Loucy (cell line): ENCODE results near the gene EML1.

Source experiments
- H2AFZ ChIP-seq: fragments of 200-600 bp; sonication (generic); 2 replicates; pipeline ENCODE4 v1.6.0; 2016; ENCODE audit warnings: antibody characterized with exemption, mild to moderate bottlenecking, low read length, moderate library complexity
- H3F3A ChIP-seq: fragments of 200-600 bp; 2 replicates; pipeline ENCODE4 v1.6.0; 2016; ENCODE audit warnings: antibody characterized with exemption, low read depth, mild to moderate bottlenecking
- H3K27me3 ChIP-seq: fragments of 200-600 bp; sonication (generic); 2 replicates; pipeline ENCODE4 v1.6.1; 2014; ENCODE audit warnings: low read length, mild to moderate bottlenecking; ENCODE audit not compliant: insufficient read depth, poor library complexity, severe bottlenecking
- H3K36me3 ChIP-seq: fragments of 200-600 bp; sonication (generic); 2 replicates; pipeline ENCODE4 v1.6.1; 2016; ENCODE audit warnings: low read length; ENCODE audit not compliant: insufficient read depth
- H3K4me1 ChIP-seq: fragments of 200-600 bp; sonication (generic); 2 replicates; pipeline ENCODE4 v1.5.1; 2014; ENCODE audit warnings: low read length, mild to moderate bottlenecking; ENCODE audit not compliant: insufficient read depth, poor library complexity, severe bottlenecking
- H3K4me2 ChIP-seq: fragments of 200-600 bp; sonication (generic); 2 replicates; pipeline ENCODE4 v1.6.0; 2014; ENCODE audit warnings: antibody characterized with exemption, low read length, low read depth, mild to moderate bottlenecking; ENCODE audit not compliant: poor library complexity, severe bottlenecking
- H3K4me3 ChIP-seq: fragments of 200-600 bp; sonication (generic); 2 replicates; pipeline ENCODE4 v1.5.1; 2014; ENCODE audit warnings: low read length, mild to moderate bottlenecking, mixed read lengths; ENCODE audit not compliant: poor library complexity, severe bottlenecking
- H3K79me2 ChIP-seq: fragments of 200-600 bp; sonication (generic); 2 replicates; pipeline ENCODE4 v1.6.1; 2014; ENCODE audit warnings: low read length; ENCODE audit not compliant: insufficient read depth
- H3K9ac ChIP-seq: fragments of 200-600 bp; sonication (generic); 2 replicates; pipeline ENCODE4 v1.6.0; 2014; ENCODE audit warnings: mild to moderate bottlenecking, low read depth, low read length, moderate library complexity; ENCODE audit not compliant: poor library complexity, severe bottlenecking
- H3K9me2 ChIP-seq: fragments of 200-600 bp; sonication (generic); replicated peaks from 2 replicates; pipeline ENCODE4 v1.6.1; 2016; ENCODE audit warnings: low read depth, low read length, mixed read lengths
- H3K9me3 ChIP-seq: fragments of 200-600 bp; sonication (generic); 2 replicates; pipeline ENCODE4 v1.6.1; 2014; ENCODE audit warnings: mild to moderate bottlenecking, antibody characterized with exemption, low read length, low read depth; ENCODE audit not compliant: insufficient read depth
- H4K20me1 ChIP-seq: fragments of 200-600 bp; sonication (generic); 2 replicates; pipeline ENCODE4 v1.6.0; 2014; ENCODE audit warnings: antibody characterized with exemption, low read length, mild to moderate bottlenecking; ENCODE audit not compliant: insufficient read depth, poor library complexity, severe bottlenecking
- CTCF ChIP-seq: fragments of 200-600 bp; sonication (generic); conservative IDR thresholded peaks from 2 replicates; pipeline ENCODE4 v1.5.1; 2014; ENCODE audit warnings: mild to moderate bottlenecking, antibody characterized with exemption, low read length
- EZH2phosphoT487 ChIP-seq: fragments of 200-600 bp; IDR thresholded peaks from 2 replicates; pipeline ENCODE4 v1.6.1; 2018; ENCODE audit warnings: antibody characterized with exemption, mild to moderate bottlenecking, moderate library complexity, borderline replicate concordance

The EML1 gene

GRCh38 chr14:99793213-99794150 is at the start of gene EML1:
Gene EML1 (plus strand): TSS chr14:99793413. CDS start chr14:99793477, 64 bp downstream.
- TF ChIP-seq EZH2phosphoT487 (no peak), CTCF (no peak)
- no peaks in the 10 kb centered on the region for H3F3A ChIP-seq
- H2AFZ ChIP-seq: no peak within 1 kb of the TSS
- no peaks in the 10 kb centered on the region for H3K79me2 ChIP-seq
- no peaks in the 10 kb centered on the region for H4K20me1 ChIP-seq
- H3K4me2 ChIP-seq: no peak within 1 kb of the TSS
- H3K4me3 ChIP-seq: no peak within 1 kb of the TSS
- H3K4me1 ChIP-seq: no peaks in the 10 kb centered on the region
- H3K27me3 ChIP-seq: peaks cover 6% of the 10 kb centered on the region
- H3K9ac ChIP-seq: no peak within 1 kb of the TSS
- H3K9me3 ChIP-seq: no peaks in the 10 kb centered on the region
- H3K9me2 ChIP-seq: no peaks in the 10 kb centered on the region
- H3K36me3 ChIP-seq: no peaks in the 10 kb centered on the region

DNA sequence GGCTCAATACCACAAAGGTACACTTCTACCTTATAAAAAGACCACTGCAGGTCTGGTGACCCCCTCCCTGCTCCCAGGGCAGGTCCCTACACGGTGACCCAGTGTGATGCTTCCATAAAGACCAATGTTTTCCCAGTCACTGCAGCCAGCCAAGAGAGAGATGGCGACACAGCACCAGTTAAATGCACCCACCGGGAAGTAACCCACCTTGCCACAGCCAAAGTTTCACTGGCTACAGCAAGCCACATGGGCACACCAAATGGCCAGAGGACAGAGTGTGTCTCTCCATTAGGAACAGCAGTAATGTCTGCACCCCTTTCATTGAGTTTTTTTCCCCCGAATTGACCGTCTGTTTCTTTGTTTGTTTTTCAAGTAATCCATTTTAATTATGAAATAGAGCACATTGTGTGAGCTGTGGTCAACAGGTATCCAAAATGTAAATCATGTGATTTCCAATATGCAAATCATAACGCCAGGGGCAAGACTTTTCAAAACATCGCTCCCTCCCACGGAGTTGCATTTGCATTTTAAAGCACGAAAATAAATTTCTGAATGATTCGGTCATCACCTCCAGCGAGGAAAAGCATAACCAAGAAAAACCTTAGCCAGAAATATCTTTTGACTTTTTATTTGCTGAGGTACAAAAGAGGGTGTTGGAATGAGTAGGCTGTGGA is 48.9 kb upstream of the EML1 start:
- no peaks in the 10 kb centered on the region for H3K36me3 ChIP-seq
- no peaks in the 10 kb centered on the region for H3K9me3 ChIP-seq
- TF ChIP-seq EZH2phosphoT487 (no peak), CTCF (no peak)
- no peak overlapping the region for H2AFZ ChIP-seq
- no peaks in the 10 kb centered on the region for H3K27me3 ChIP-seq
- no peaks in the 10 kb centered on the region for H3K4me1 ChIP-seq
- H3F3A ChIP-seq: no peaks in the 10 kb centered on the region
- H3K79me2 ChIP-seq: no peaks in the 10 kb centered on the region
- no peak overlapping the region for H3K9ac ChIP-seq
- no peaks in the 10 kb centered on the region for H4K20me1 ChIP-seq
- no peaks in the 10 kb centered on the region for H3K9me2 ChIP-seq
- H3K4me2 ChIP-seq: no peak overlapping the region
- no peak overlapping the region for H3K4me3 ChIP-seq

DNA sequence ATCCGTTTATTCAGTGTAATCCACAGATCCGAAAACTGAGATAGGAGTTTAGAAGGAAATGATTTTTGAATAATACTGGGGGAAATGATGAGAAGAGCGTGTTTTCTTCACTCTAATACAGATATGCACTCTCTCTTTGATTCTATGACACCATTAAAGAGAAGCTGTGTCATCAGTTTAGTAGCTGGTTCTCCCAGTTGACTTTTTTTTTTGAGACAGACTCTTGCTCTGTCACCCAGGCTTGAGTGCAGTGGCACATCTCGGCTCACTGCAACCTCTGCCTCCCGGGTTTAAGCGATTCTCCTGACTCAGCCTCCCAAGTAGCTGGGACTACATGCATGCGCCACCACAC is 48.4 kb upstream of the EML1 start:
- no peak overlapping the region for H2AFZ ChIP-seq
- H3F3A ChIP-seq: no peaks in the 10 kb centered on the region
- no peak overlapping the region for H3K9ac ChIP-seq
- no peaks in the 10 kb centered on the region for H3K4me1 ChIP-seq
- no peak overlapping the region for H3K4me3 ChIP-seq
- TF ChIP-seq EZH2phosphoT487: no peak
- TF ChIP-seq CTCF: no peak
- no peaks in the 10 kb centered on the region for H3K79me2 ChIP-seq
- no peaks in the 10 kb centered on the region for H3K27me3 ChIP-seq
- H3K9me3 ChIP-seq: no peaks in the 10 kb centered on the region
- no peaks in the 10 kb centered on the region for H3K36me3 ChIP-seq
- no peaks in the 10 kb centered on the region for H4K20me1 ChIP-seq
- no peaks in the 10 kb centered on the region for H3K9me2 ChIP-seq
- H3K4me2 ChIP-seq: no peak overlapping the region
